Esophagus muscularis mucosa (tissue), 4 donors: ENCODE measurements around the gene TVP23A. TPM values are rescaled to one million over a fixed set of nuclear protein-coding genes. Genes with fewer than 3 reads are reported as not detected.
A peak's percentile ranks its signal among the peaks of the same experiment; 100 is the strongest.
"Not testable (repeated sequence)": the region's sequence is repeated elsewhere in the genome, so short reads cannot be mapped to it uniquely, and the experiment has no call there.

Source experiments
- DNase-seq: peaks from one replicate; pipeline ENCODE4 v3.0.0-alpha.2; 2017; ENCODE audit errors: extremely low spot score
- H3K27ac ChIP-seq, 4 donors: fragments of 200-600 bp; sonication (generic); replicated peaks in 1 of 4; 1 replicate in 3 of 4; 2 replicates in 1 of 4; pipeline ENCODE4 v1.5.1; 2016 to 2019; ENCODE audit warnings: mild to moderate bottlenecking in 1 of 4
- H3K27me3 ChIP-seq, 4 donors: fragments of 200-600 bp; sonication (generic); one replicate each; pipeline versions ENCODE4 v1.5.1 to v1.6.0; 2016 to 2019
- H3K36me3 ChIP-seq, 4 donors: fragments of 200-600 bp; sonication (generic); one replicate each; pipeline ENCODE4 v1.5.1; 2016 to 2019
- H3K4me1 ChIP-seq, 4 donors: fragments of 200-600 bp; sonication (generic); one replicate each; pipeline ENCODE4 v1.5.1; 2016 to 2019
- H3K4me3 ChIP-seq, 4 donors: fragments of 200-600 bp; sonication (generic); 1 replicate in 2 of 4; 2 replicates in 2 of 4; pipeline ENCODE4 v1.5.1; 2016 to 2019; ENCODE audit warnings: mild to moderate bottlenecking in 4 of 4, moderate library complexity in 1 of 4
- H3K9me3 ChIP-seq, 4 donors: fragments of 200-600 bp; sonication (generic); 1 replicate in 3 of 4; 2 replicates in 1 of 4; pipeline ENCODE4 v1.5.1; 2016 to 2019
- CTCF ChIP-seq, 3 experiments: fragments of 200-600 bp in 2 of 3; fragments of 450-650 bp in 1 of 3; sonication (generic) in 2 of 3; IDR thresholded peaks; one replicate each; pipeline ENCODE4 v1.5.1; 2017 to 2019; ENCODE audit warnings: antibody characterized with exemption in 3 of 3, mild to moderate bottlenecking in 2 of 3, moderate library complexity in 1 of 3
- EP300 ChIP-seq: sonication (generic); formaldehyde crosslinking; IDR thresholded peaks from one replicate; pipeline ENCODE4 v1.6.1; 2017; ENCODE audit warnings: antibody characterized with exemption
- POLR2A ChIP-seq: fragments of 450-650 bp; IDR thresholded peaks from one replicate; pipeline ENCODE4 v1.6.1; 2017; ENCODE audit warnings: antibody characterized with exemption, moderate library complexity, mild to moderate bottlenecking, low read depth
- POLR2AphosphoS5 ChIP-seq, 2 donors: sonication (generic); formaldehyde crosslinking; IDR thresholded peaks; one replicate each; pipeline ENCODE4 v1.6.1; 2017; ENCODE audit warnings: antibody characterized with exemption in 2 of 2
- WGBS: methylation state at CpG from one replicate; pipeline ENCODE4 v1.1.5; 2018; 5-methylcytosine and 5-hydroxymethylcytosine counted together
- intact Hi-C: fragments of 100-400 bp; cut with DNase I; formaldehyde crosslinking; loops from one replicate; pipeline ENCODE4 v1.15.1; 2023
- total RNA-seq, 4 donors: library from RNA; depleted of rRNA; stranded (reverse); fragments of >200 nt; gene quantifications; one replicate each; pipeline versions ENCODE4 v1.1.0 to v1.2.1, GENCODE V29; 2016

The TVP23A gene
- total RNA-seq, 4 donors from 2014 or later: 0.42 to 1.2 (median 0.80) TPM; not detected in 1

DNA sequence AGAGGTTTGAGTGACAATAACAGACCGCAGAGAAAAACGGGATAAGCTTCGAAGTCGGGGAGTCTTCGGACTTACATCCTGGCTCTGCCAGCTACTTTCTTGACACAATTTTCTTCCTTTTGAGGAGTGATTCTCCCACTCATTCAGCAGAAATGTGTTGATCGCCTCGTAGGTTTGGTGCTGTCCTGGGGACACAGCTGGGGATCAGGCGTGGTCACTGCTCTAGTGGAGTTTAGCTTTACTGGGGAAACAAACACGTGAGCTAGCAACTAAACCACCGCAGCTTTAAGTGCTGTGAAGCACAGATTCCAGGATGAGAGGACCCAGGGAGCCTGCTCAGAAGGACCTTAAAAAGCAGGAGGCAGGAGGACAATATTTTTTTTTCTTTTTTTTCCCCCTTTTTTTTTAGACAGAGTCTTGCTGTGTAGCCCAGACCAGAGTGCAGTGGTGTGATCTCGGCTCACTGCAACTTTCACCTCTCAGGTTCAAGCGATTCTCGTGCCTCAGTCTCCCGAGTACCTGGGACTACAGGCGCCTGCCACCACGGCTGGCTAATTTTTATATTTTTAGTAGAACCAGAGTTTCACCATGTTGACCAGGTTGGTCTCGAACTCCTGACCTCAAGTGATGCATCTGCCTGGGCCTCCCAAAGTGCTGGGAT, 74.1 kb downstream of the TVP23A start:
- Histone ChIP-seq H3K9me3 (no peaks in the 10 kb centered on the region), H3K4me3 (peak overlapping the region; percentile 56 to 77 (median 70)), H3K4me1 (peaks cover 31 to 46% (median 35%) of the 10 kb centered on the region in 4 donors), H3K27ac (peak overlapping the region; percentile 94 to 97 (median 96)), H3K36me3 (peaks cover 14 to 30% (median 24%) of the 10 kb centered on the region in 4 donors), H3K27me3 (no peaks in the 10 kb centered on the region)
- no peak for TF ChIP-seq EP300
- TF ChIP-seq POLR2A: no peak
- TF ChIP-seq CTCF (IDR thresholded peaks at IDR 0.05): no peak
- 39% methylated on average over 17 of the region's 17 CpGs for WGBS
- intact Hi-C loops: loop anchor here (5.0 kb wide), 2 partner anchors 88 to 173 kb away; no protein-coding TSS in a partner anchor
- no peak for DNase-seq

- Histone ChIP-seq H3K36me3 (peaks cover 13 to 23% (median 18%) of the 10 kb centered on the region in 4 donors), H3K4me1 (peaks cover 34 to 51% (median 39%) of the 10 kb centered on the region in 4 donors), H3K4me3 (peak within 1 kb of the TSS; percentile 56 to 77 (median 70)), H3K27me3 (no peaks in the 10 kb centered on the region), H3K9me3 (no peaks in the 10 kb centered on the region), H3K27ac (peak within 1 kb of the TSS; percentile 94 to 97 (median 96))
- TF ChIP-seq POLR2A (peak; percentile 35), EP300 (no peak), POLR2AphosphoS5 (IDR thresholded peaks at IDR 0.05) (peak; percentile 88 to 97)
- 1% methylated on average over 28 of the region's 57 CpGs for WGBS
- intact Hi-C loops: loop anchor here (5.0 kb wide), 1 partner anchor 174 kb away; no protein-coding TSS in a partner anchor
- peak; percentile 100 for DNase-seq
Measured at GRCh38 chr16:10743610-10744369, 74.8 kb downstream of the TVP23A start, which contains the start of gene NUBP1. Gene NUBP1 (plus strand): TSS chr16:10743842. CDS start chr16:10743864, 22 bp downstream.

DNA sequence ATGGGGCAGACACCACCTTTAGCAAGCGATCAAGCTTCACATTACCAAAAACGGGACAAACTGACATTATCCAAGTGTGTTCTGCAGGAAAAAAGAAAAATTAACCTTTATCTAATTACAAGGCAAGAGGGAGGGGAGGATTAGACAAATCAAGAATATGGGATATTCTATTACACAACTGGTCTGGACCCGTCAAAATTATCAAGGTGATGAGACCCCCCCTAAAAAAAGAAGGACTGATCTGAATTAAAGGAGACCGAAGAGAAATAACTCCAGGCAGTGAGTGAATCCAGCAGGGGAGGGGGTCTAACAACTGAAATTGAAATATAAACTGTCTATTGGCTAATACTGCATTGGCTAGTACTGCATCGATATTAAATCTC, 75.4 kb downstream of the TVP23A start:
- intact Hi-C loops: loop anchor here (5.0 kb wide), 1 partner anchor 174 kb away; no protein-coding TSS in a partner anchor
- H3K4me1 ChIP-seq: peaks cover 40 to 57% (median 44%) of the 10 kb centered on the region in 4 donors
- peak overlapping the region; percentile 56 to 77 (median 70) for H3K4me3 ChIP-seq

GRCh38 chr16:10741844-10742243, 76.8 kb downstream of the TVP23A start:
- H3K27me3 ChIP-seq: no peaks in the 10 kb centered on the region
- H3K4me1 ChIP-seq: peaks cover 50 to 71% (median 55%) of the 10 kb centered on the region in 4 donors
- no peak overlapping the region for H3K27ac ChIP-seq
- peaks cover 0 to 6% (median 0%) of the 10 kb centered on the region in 4 donors for H3K36me3 ChIP-seq
- intact Hi-C loops: loop anchor here (5.0 kb wide), 1 partner anchor 175 kb away; no protein-coding TSS in a partner anchor
- no peak for DNase-seq
- H3K4me3 ChIP-seq: no peak overlapping the region
- WGBS: 55% methylated on average over 4 of the region's 4 CpGs
- H3K9me3 ChIP-seq: no peaks in the 10 kb centered on the region
- TF ChIP-seq POLR2AphosphoS5 (IDR thresholded peaks at IDR 0.05): no peak
- TF ChIP-seq EP300: no peak
- TF ChIP-seq CTCF (IDR thresholded peaks at IDR 0.05): no peak
- no peak for TF ChIP-seq POLR2A

More for the DNA sequence above, 75.4 kb downstream of the TVP23A start:
- peak overlapping the region; percentile 94 to 97 (median 96) for H3K27ac ChIP-seq
- DNase-seq: no peak
- no peaks in the 10 kb centered on the region for H3K9me3 ChIP-seq
- 34% methylated on average over 5 of the region's 5 CpGs for WGBS
- TF ChIP-seq EP300: no peak
- no peak for TF ChIP-seq CTCF (IDR thresholded peaks at IDR 0.05)
- no peak for TF ChIP-seq POLR2A
- H3K27me3 ChIP-seq: no peaks in the 10 kb centered on the region
- peaks cover 7 to 18% (median 12%) of the 10 kb centered on the region in 4 donors for H3K36me3 ChIP-seq

DNA sequence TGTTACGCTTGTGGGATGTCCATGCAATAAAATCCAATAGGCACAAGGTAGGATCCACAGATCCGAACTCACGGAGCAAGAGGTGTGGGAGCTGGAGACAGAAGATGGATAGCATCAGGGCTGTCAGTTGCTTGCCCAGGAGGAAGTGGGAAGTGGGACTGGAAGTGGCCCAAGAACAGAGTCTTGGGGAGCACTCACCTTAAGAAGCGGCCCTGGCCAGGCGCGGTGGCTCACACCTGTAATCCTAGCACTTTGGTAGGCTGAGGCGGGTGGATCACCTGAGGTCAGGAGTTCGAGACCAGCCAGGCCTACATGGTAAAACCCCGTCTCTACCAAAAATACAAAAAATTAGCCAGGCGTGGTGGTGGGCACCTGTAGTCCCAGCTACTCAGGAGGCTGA, 77.3 kb downstream of the TVP23A start:
- 90% methylated on average over 10 of the region's 10 CpGs for WGBS
- intact Hi-C loops: loop anchor here (5.0 kb wide), 1 partner anchor 176 kb away; no protein-coding TSS in a partner anchor
- H3K27me3 ChIP-seq, H3K36me3 ChIP-seq, DNase-seq, H3K4me3 ChIP-seq, H3K27ac ChIP-seq, H3K9me3 ChIP-seq: not testable (repeated sequence)
- peaks cover 48 to 67% (median 52%) of the 10 kb centered on the region in 4 donors for H3K4me1 ChIP-seq
